Measurements from ENCODE around the gene ZNF423. TPM values are rescaled to one million over a fixed set of nuclear protein-coding genes. Genes with fewer than 3 reads are reported as not detected.
A peak's percentile ranks its signal among the peaks of the same experiment; 100 is the strongest.

ZNF423 gene
- total and polyA plus RNA-seq, 2 experiments from 2014 or later = 14.9 to 41.8 TPM

DNA sequence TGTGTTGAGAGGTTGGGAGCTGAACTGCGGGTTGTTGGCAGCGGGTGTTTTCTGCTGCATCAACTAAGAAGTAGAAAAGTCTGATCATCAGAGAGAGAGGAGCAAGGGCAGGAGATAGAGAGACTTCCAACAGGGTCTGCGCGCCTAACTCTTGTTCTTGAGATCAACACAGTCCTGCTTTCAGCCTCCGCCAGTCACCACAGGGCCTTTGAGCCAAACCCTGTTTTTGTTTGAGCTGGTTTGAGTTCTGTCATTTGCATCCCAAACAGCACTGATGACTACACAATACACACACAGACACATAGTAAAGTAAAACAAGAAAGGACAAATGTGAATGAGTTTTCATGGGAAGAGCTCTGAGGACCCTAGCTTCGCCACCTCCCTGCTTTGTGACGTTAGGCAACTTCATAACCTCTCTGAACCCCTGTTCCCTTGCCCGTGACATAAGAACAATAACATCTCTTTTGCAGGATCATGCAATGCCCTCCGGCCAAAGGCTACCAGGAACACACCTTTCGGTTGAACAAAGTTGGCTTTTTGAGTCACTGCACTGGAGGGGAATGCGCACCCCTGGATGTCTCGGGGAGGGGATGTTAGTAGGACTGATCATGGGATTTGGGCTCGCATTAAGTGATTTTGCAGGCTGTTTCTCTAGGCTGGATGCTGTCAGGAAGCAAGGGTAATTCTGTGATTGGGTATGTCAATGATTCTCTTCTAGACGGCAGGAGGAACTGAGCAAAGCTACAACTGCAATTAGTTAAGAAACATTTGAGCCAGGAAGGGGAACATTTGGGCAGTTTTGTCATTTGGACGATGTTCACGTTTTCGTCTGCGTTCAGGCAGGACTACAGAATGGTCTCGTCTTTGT is 390.0 kb downstream of the ZNF423 start:
- H3F3A ChIP-seq (replicated peaks; ENCODE audit: low read depth) = no peaks in the 10 kb centered on the region
- TF ChIP-seq, protein P1, sequence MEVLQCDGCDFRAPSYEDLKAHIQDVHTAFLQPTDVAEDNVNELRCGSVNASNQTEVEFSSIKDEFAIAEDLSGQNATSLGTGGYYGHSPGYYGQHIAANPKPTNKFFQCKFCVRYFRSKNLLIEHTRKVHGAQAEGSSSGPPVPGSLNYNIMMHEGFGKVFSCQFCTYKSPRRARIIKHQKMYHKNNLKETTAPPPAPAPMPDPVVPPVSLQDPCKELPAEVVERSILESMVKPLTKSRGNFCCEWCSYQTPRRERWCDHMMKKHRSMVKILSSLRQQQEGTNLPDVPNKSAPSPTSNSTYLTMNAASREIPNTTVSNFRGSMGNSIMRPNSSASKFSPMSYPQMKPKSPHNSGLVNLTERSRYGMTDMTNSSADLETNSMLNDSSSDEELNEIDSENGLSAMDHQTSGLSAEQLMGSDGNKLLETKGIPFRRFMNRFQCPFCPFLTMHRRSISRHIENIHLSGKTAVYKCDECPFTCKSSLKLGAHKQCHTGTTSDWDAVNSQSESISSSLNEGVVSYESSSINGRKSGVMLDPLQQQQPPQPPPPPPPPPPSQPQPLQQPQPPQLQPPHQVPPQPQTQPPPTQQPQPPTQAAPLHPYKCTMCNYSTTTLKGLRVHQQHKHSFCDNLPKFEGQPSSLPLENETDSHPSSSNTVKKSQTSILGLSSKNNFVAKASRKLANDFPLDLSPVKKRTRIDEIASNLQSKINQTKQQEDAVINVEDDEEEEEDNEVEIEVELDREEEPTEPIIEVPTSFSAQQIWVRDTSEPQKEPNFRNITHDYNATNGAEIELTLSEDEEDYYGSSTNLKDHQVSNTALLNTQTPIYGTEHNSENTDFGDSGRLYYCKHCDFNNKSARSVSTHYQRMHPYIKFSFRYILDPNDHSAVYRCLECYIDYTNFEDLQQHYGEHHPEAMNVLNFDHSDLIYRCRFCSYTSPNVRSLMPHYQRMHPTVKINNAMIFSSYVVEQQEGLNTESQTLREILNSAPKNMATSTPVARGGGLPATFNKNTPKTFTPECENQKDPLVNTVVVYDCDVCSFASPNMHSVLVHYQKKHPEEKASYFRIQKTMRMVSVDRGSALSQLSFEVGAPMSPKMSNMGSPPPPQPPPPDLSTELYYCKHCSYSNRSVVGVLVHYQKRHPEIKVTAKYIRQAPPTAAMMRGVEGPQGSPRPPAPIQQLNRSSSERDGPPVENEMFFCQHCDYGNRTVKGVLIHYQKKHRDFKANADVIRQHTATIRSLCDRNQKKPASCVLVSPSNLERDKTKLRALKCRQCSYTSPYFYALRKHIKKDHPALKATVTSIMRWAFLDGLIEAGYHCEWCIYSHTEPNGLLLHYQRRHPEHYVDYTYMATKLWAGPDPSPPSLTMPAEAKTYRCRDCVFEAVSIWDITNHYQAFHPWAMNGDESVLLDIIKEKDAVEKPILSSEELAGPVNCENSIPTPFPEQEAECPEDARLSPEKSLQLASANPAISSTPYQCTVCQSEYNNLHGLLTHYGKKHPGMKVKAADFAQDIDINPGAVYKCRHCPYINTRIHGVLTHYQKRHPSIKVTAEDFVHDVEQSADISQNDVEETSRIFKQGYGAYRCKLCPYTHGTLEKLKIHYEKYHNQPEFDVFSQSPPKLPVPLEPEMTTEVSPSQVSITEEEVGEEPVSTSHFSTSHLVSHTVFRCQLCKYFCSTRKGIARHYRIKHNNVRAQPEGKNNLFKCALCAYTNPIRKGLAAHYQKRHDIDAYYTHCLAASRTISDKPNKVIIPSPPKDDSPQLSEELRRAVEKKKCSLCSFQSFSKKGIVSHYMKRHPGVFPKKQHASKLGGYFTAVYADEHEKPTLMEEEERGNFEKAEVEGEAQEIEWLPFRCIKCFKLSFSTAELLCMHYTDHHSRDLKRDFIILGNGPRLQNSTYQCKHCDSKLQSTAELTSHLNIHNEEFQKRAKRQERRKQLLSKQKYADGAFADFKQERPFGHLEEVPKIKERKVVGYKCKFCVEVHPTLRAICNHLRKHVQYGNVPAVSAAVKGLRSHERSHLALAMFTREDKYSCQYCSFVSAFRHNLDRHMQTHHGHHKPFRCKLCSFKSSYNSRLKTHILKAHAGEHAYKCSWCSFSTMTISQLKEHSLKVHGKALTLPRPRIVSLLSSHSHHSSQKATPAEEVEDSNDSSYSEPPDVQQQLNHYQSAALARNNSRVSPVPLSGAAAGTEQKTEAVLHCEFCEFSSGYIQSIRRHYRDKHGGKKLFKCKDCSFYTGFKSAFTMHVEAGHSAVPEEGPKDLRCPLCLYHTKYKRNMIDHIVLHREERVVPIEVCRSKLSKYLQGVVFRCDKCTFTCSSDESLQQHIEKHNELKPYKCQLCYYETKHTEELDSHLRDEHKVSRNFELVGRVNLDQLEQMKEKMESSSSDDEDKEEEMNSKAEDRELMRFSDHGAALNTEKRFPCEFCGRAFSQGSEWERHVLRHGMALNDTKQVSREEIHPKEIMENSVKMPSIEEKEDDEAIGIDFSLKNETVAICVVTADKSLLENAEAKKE (CRISPR knock-in tag; IDR thresholded peaks at IDR 0.05) = no peak
- TF ChIP-seq, protein P2, sequence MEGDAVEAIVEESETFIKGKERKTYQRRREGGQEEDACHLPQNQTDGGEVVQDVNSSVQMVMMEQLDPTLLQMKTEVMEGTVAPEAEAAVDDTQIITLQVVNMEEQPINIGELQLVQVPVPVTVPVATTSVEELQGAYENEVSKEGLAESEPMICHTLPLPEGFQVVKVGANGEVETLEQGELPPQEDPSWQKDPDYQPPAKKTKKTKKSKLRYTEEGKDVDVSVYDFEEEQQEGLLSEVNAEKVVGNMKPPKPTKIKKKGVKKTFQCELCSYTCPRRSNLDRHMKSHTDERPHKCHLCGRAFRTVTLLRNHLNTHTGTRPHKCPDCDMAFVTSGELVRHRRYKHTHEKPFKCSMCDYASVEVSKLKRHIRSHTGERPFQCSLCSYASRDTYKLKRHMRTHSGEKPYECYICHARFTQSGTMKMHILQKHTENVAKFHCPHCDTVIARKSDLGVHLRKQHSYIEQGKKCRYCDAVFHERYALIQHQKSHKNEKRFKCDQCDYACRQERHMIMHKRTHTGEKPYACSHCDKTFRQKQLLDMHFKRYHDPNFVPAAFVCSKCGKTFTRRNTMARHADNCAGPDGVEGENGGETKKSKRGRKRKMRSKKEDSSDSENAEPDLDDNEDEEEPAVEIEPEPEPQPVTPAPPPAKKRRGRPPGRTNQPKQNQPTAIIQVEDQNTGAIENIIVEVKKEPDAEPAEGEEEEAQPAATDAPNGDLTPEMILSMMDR (conservative IDR thresholded peaks at IDR 0.05; ENCODE audit: low read depth in 2 of 2) = no peak
- TF ChIP-seq ZNF114 (CRISPR knock-in tag; IDR thresholded peaks at IDR 0.05) (no peak), STAT1 (IDR thresholded peaks at IDR 0.05; ENCODE audit: unreplicated experiment) (no peak), JUNB (IDR thresholded peaks at IDR 0.05; ENCODE audit: unreplicated experiment) (no peak), NANOG (IDR thresholded peaks at IDR 0.05; ENCODE audit: borderline replicate concordance) (no peak), CREB1 (CRISPR knock-in tag; IDR thresholded peaks at IDR 0.05; ENCODE audit: low read depth) (no peak), EZH2 (IDR thresholded peaks at IDR 0.05; ENCODE audit: low read depth, unreplicated experiment) (no peak), ZNF331 (CRISPR knock-in tag; IDR thresholded peaks at IDR 0.05; ENCODE audit: low read depth) (no peak), POLR2AphosphoS5 (IDR thresholded peaks at IDR 0.05; ENCODE audit: low read depth) (no peak), EZH2phosphoT487 (IDR thresholded peaks at IDR 0.05; ENCODE audit: unreplicated experiment) (no peak)
- TF ChIP-seq, protein P3, sequence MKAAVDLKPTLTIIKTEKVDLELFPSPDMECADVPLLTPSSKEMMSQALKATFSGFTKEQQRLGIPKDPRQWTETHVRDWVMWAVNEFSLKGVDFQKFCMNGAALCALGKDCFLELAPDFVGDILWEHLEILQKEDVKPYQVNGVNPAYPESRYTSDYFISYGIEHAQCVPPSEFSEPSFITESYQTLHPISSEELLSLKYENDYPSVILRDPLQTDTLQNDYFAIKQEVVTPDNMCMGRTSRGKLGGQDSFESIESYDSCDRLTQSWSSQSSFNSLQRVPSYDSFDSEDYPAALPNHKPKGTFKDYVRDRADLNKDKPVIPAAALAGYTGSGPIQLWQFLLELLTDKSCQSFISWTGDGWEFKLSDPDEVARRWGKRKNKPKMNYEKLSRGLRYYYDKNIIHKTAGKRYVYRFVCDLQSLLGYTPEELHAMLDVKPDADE (IDR thresholded peaks at IDR 0.05) = no peak
- TF ChIP-seq, protein P4, sequence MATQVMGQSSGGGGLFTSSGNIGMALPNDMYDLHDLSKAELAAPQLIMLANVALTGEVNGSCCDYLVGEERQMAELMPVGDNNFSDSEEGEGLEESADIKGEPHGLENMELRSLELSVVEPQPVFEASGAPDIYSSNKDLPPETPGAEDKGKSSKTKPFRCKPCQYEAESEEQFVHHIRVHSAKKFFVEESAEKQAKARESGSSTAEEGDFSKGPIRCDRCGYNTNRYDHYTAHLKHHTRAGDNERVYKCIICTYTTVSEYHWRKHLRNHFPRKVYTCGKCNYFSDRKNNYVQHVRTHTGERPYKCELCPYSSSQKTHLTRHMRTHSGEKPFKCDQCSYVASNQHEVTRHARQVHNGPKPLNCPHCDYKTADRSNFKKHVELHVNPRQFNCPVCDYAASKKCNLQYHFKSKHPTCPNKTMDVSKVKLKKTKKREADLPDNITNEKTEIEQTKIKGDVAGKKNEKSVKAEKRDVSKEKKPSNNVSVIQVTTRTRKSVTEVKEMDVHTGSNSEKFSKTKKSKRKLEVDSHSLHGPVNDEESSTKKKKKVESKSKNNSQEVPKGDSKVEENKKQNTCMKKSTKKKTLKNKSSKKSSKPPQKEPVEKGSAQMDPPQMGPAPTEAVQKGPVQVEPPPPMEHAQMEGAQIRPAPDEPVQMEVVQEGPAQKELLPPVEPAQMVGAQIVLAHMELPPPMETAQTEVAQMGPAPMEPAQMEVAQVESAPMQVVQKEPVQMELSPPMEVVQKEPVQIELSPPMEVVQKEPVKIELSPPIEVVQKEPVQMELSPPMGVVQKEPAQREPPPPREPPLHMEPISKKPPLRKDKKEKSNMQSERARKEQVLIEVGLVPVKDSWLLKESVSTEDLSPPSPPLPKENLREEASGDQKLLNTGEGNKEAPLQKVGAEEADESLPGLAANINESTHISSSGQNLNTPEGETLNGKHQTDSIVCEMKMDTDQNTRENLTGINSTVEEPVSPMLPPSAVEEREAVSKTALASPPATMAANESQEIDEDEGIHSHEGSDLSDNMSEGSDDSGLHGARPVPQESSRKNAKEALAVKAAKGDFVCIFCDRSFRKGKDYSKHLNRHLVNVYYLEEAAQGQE (IDR thresholded peaks at IDR 0.05; ENCODE audit: unreplicated experiment) = no peak
- Mint-ChIP-seq H3K4me3 (peak overlapping the region; percentile 73), H3K27me3 (ENCODE audit: insufficient read depth, low read depth, poor library complexity) (peaks cover 19% of the 10 kb centered on the region), H3K4me1 (peaks cover 24% of the 10 kb centered on the region), H3K27ac (no peak overlapping the region), H3K9me3 (no peaks in the 10 kb centered on the region), H3K36me3 (ENCODE audit: low read depth) (no peaks in the 10 kb centered on the region)
- peak overlapping the region; percentile 85 for H3K4me2 ChIP-seq
- DNase-seq (ENCODE audit: low spot score) = no peak
- no peak for ATAC-seq
- no peaks in the 10 kb centered on the region for H3K9me2 ChIP-seq (ENCODE audit: insufficient read depth)
- no peaks in the 10 kb centered on the region for H4K20me1 ChIP-seq (replicated peaks; ENCODE audit: insufficient read depth)
- H3K4me1 ChIP-seq (ENCODE audit: insufficient read depth) = 0 out of 2 replicates have a peak, but pooled peaks cover 6% of the 10 kb centered on the region
- H3K4me3 ChIP-seq = peak overlapping the region; percentile 64
- no peaks in the 10 kb centered on the region for H3K36me3 ChIP-seq (ENCODE audit: insufficient read depth)
- no peak overlapping the region for H3K27ac ChIP-seq (ENCODE audit: low read depth)
- peaks cover 7% of the 10 kb centered on the region for H3K27me3 ChIP-seq (ENCODE audit: insufficient read depth)
- H2AFZ ChIP-seq = peak overlapping the region; percentile 95
- no peaks in the 10 kb centered on the region for H3K79me2 ChIP-seq (replicated peaks; ENCODE audit: insufficient read depth)
